Skeletal muscle tissue (tissue), 4 donors: Measurements from ENCODE around the gene SGTB. TPM values are rescaled to one million over a fixed set of nuclear protein-coding genes. Genes with fewer than 3 reads are reported as not detected.

ENCODE experiments used
- H3K27ac ChIP-seq: one replicate; pipeline ENCODE4 v1.7.0; 2013; ENCODE audit warnings: mild to moderate bottlenecking, low read depth, low read length, inconsistent platforms
- H3K27me3 ChIP-seq, 3 donors: one replicate each; pipeline ENCODE4 v1.7.0; 2013; ENCODE audit warnings: low read length in 3 of 3; ENCODE audit not compliant: control insufficient read depth in 3 of 3, insufficient read depth in 3 of 3
- H3K36me3 ChIP-seq, 3 donors: one replicate each; pipeline ENCODE4 v1.7.0; 2013; ENCODE audit warnings: low read length in 3 of 3; ENCODE audit not compliant: control insufficient read depth in 3 of 3, insufficient read depth in 3 of 3
- H3K4me1 ChIP-seq, 3 donors: one replicate each; pipeline ENCODE4 v1.7.0; 2013; ENCODE audit warnings: low read length in 3 of 3, mild to moderate bottlenecking in 3 of 3; ENCODE audit not compliant: control insufficient read depth in 3 of 3, insufficient read depth in 3 of 3
- H3K4me3 ChIP-seq, 3 donors: one replicate each; pipeline ENCODE4 v1.7.0; 2013; ENCODE audit warnings: low read length in 3 of 3
- H3K9ac ChIP-seq, 3 donors: one replicate each; pipeline ENCODE4 v1.7.0; 2013; ENCODE audit warnings: low read length in 3 of 3, mild to moderate bottlenecking in 3 of 3, moderate library complexity in 2 of 3, low read depth in 1 of 3
- H3K9me3 ChIP-seq, 3 donors: one replicate each; pipeline ENCODE4 v1.7.0; 2013; ENCODE audit warnings: low read length in 3 of 3; ENCODE audit not compliant: control insufficient read depth in 3 of 3
- total RNA-seq: library from RNA; depleted of rRNA; stranded (reverse); fragments of >200 nt; gene quantifications from one replicate; pipeline ENCODE4 v1.2.3, GENCODE V29; 2014
- donor health status: Osteomylitis.

SGTB gene
- total RNA-seq, 1 donor from 2014 or later, result 4.2 TPM

- peaks cover 10 to 23% (median 15%) of the 10 kb centered on the region in 3 donors for H3K4me1 ChIP-seq
- no peaks in the 10 kb centered on the region for H3K36me3 ChIP-seq
- no peaks in the 10 kb centered on the region for H3K27me3 ChIP-seq
- no peak overlapping the region for H3K9ac ChIP-seq
- no peak overlapping the region for H3K27ac ChIP-seq
- H3K9me3 ChIP-seq, result no peaks in the 10 kb centered on the region
- H3K4me3 ChIP-seq, result no peak overlapping the region
These were observed 3.2 kb downstream of the SGTB start for GRCh38 chr5:65718576-65719310.

- no peak overlapping the region for H3K27ac ChIP-seq
- H3K4me1 ChIP-seq, result no peaks in the 10 kb centered on the region
- H3K27me3 ChIP-seq, result no peaks in the 10 kb centered on the region
- no peaks in the 10 kb centered on the region for H3K9me3 ChIP-seq
- H3K36me3 ChIP-seq, result peaks cover 0 to 16% (median 13%) of the 10 kb centered on the region in 3 donors
- no peak overlapping the region for H3K4me3 ChIP-seq
- H3K9ac ChIP-seq, result no peak overlapping the region
These were observed 13.8 kb downstream of the SGTB start for GRCh38 chr5:65708145-65708544.

GRCh38 chr5:65707663-65708062 lies 14.2 kb downstream of the SGTB start:
- H3K36me3 ChIP-seq, result peaks cover 0 to 18% (median 13%) of the 10 kb centered on the region in 3 donors
- H3K4me1 ChIP-seq, result no peaks in the 10 kb centered on the region
- H3K9me3 ChIP-seq, result no peaks in the 10 kb centered on the region
- H3K27ac ChIP-seq, result no peak overlapping the region
- no peaks in the 10 kb centered on the region for H3K27me3 ChIP-seq
- no peak overlapping the region for H3K4me3 ChIP-seq
- no peak overlapping the region for H3K9ac ChIP-seq

- H3K9ac ChIP-seq, result no peak overlapping the region
- H3K4me3 ChIP-seq, result no peak overlapping the region
- H3K27ac ChIP-seq, result no peak overlapping the region
- no peaks in the 10 kb centered on the region for H3K9me3 ChIP-seq
- peaks cover 0 to 15% (median 4%) of the 10 kb centered on the region in 3 donors for H3K36me3 ChIP-seq
- H3K27me3 ChIP-seq, result no peaks in the 10 kb centered on the region
- H3K4me1 ChIP-seq, result no peaks in the 10 kb centered on the region
These were observed 17.2 kb downstream of the SGTB start for GRCh38 chr5:65704621-65705239.

GRCh38 chr5:65702036-65702435 lies 19.9 kb downstream of the SGTB start:
- Histone ChIP-seq H3K9me3 (no peaks in the 10 kb centered on the region), H3K27me3 (no peaks in the 10 kb centered on the region), H3K9ac (no peak overlapping the region), H3K36me3 (peaks cover 0 to 15% (median 2%) of the 10 kb centered on the region in 3 donors), H3K27ac (no peak overlapping the region), H3K4me1 (peaks cover 0 to 1% (median 0%) of the 10 kb centered on the region in 3 donors), H3K4me3 (no peak overlapping the region)

- peaks cover 3 to 10% (median 7%) of the 10 kb centered on the region in 3 donors for H3K4me1 ChIP-seq
- H3K36me3 ChIP-seq, result peaks cover 0 to 12% (median 2%) of the 10 kb centered on the region in 3 donors
- H3K27ac ChIP-seq, result no peak overlapping the region
- no peaks in the 10 kb centered on the region for H3K9me3 ChIP-seq
- H3K4me3 ChIP-seq, result no peak overlapping the region
- H3K27me3 ChIP-seq, result no peaks in the 10 kb centered on the region
- no peak overlapping the region for H3K9ac ChIP-seq
These were observed 22.6 kb downstream of the SGTB start for GRCh38 chr5:65699338-65699737.

- Histone ChIP-seq H3K27ac (no peak overlapping the region), H3K9me3 (no peaks in the 10 kb centered on the region), H3K9ac (no peak overlapping the region), H3K36me3 (peaks cover 0 to 2% (median under 1%) of the 10 kb centered on the region in 3 donors), H3K4me3 (peak overlapping the region in 1 of 3 donors; percentile 38), H3K27me3 (no peaks in the 10 kb centered on the region), H3K4me1 (peaks cover 3 to 10% (median 7%) of the 10 kb centered on the region in 3 donors)
These were observed 25.0 kb downstream of the SGTB start for GRCh38 chr5:65696892-65697291.

- Histone ChIP-seq H3K36me3 (peaks cover 0 to 2% (median 0%) of the 10 kb centered on the region in 3 donors), H3K4me1 (peaks cover 3 to 10% (median 7%) of the 10 kb centered on the region in 3 donors), H3K4me3 (no peak overlapping the region), H3K27me3 (no peaks in the 10 kb centered on the region), H3K27ac (no peak overlapping the region), H3K9me3 (no peaks in the 10 kb centered on the region), H3K9ac (no peak overlapping the region)
These were observed 26.0 kb downstream of the SGTB start for GRCh38 chr5:65695896-65696295.

GRCh38 chr5:65695162-65695755 lies 26.6 kb downstream of the SGTB start:
- H3K9ac ChIP-seq, result no peak overlapping the region
- H3K4me3 ChIP-seq, result no peak overlapping the region
- no peaks in the 10 kb centered on the region for H3K9me3 ChIP-seq
- peaks cover 0 to 2% (median 0%) of the 10 kb centered on the region in 3 donors for H3K36me3 ChIP-seq
- H3K27ac ChIP-seq, result no peak overlapping the region
- no peaks in the 10 kb centered on the region for H3K27me3 ChIP-seq
- H3K4me1 ChIP-seq, result peaks cover 3 to 10% (median 7%) of the 10 kb centered on the region in 3 donors

- no peaks in the 10 kb centered on the region for H3K36me3 ChIP-seq
These were observed 28.8 kb downstream of the SGTB start for GRCh38 chr5:65693121-65693520.

More at GRCh38 chr5:65693121-65693520, 28.8 kb downstream of the SGTB start:
- Histone ChIP-seq H3K27me3 (no peaks in the 10 kb centered on the region), H3K27ac (no peak overlapping the region), H3K4me1 (peaks cover 3 to 10% (median 7%) of the 10 kb centered on the region in 3 donors), H3K9ac (no peak overlapping the region), H3K4me3 (no peak overlapping the region), H3K9me3 (no peaks in the 10 kb centered on the region)
